ENCODE measurements around the gene KRT75. TPM values are rescaled to one million over a fixed set of nuclear protein-coding genes. Genes with fewer than 3 reads are reported as not detected.

KRT75 gene
- total and polyA plus RNA-seq, 4 donors = 0.06 to 0.12 TPM; not detected in 2

- H3K27me3 ChIP-seq (ENCODE audit: control insufficient read depth, insufficient read depth, low read length) = no peaks in the 10 kb centered on the region
- peak in 1 of 6 donors; percentile 17 for DNase-seq (ENCODE audit: low read depth in 4 of 6, low spot score in 6 of 6)
- no peaks in the 10 kb centered on the region for H3K9me3 ChIP-seq (ENCODE audit: control insufficient read depth, insufficient read depth, low read length)
- no peak overlapping the region for H3K27ac ChIP-seq (ENCODE audit: low read depth, low read length)
- H3K36me3 ChIP-seq (ENCODE audit: control insufficient read depth, insufficient read depth, low read length) = no peaks in the 10 kb centered on the region
- H3K4me1 ChIP-seq (ENCODE audit: control insufficient read depth, insufficient read depth, low read length) = peaks cover 2% of the 10 kb centered on the region
- no peak overlapping the region for H3K4me3 ChIP-seq (ENCODE audit: low read depth, low read length)
- WGBS (ENCODE audit: insufficient coverage) = 72% methylated on average over 8 of the region's 9 CpGs
Measured at GRCh38 chr12:52441320-52441911, 7.2 kb upstream of the KRT75 start.

DNA sequence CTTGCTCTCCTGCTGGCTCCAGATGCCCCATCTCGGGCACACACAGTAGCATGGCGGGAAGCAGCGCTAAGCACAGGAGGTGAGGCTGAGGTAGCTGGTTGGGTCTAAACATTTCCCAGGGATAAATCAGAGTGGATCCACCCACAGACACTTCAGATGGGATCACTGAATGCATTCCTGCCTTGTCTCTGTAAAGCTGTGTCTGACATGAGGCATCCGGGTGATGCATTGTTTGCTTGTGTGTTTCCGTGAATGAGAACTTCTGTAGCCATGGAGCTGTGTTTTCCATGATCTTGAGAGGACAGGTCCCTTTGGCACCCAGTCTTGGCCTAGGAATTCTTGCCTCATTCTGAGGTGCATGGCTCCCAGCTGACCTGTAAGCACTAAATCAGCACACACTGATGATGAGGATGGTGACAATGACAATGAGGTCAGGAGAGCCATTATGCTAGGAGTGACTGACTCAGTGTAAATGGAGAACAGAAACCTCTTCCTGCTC is 6.7 kb upstream of the KRT75 start:
- peak in 1 of 6 donors; percentile 30 for DNase-seq (ENCODE audit: low read depth in 4 of 6, low spot score in 6 of 6)
- Histone ChIP-seq H3K4me1 (ENCODE audit: control insufficient read depth, insufficient read depth, low read length) (peaks cover 7% of the 10 kb centered on the region), H3K9me3 (ENCODE audit: control insufficient read depth, insufficient read depth, low read length) (no peaks in the 10 kb centered on the region), H3K27me3 (ENCODE audit: control insufficient read depth, insufficient read depth, low read length) (no peaks in the 10 kb centered on the region), H3K36me3 (ENCODE audit: control insufficient read depth, insufficient read depth, low read length) (no peaks in the 10 kb centered on the region), H3K4me3 (ENCODE audit: low read depth, low read length) (no peak overlapping the region), H3K27ac (ENCODE audit: low read depth, low read length) (no peak overlapping the region)
- WGBS (ENCODE audit: insufficient coverage) = 76% methylated on average over 5 of the region's 5 CpGs

DNA sequence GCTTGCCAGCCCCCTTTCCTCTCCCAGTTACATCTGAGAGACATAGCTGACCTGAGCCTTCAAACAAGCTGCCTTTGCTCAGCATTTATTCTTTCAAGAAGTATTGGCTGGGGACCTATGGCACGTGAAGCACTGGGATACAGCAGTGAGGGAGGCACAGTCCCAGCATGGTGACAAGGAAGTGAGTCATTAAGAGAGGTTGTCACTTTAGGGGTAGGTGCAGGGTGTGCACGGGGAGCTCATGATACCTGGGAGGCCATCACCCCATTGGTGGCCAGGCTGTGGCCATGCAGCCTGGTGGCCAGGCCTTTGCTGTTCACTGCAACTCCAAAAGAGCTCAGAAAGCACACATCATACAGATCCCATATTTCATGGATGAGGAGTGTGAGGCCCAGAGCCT is 5.7 kb upstream of the KRT75 start:
- H3K27me3 ChIP-seq (ENCODE audit: control insufficient read depth, insufficient read depth, low read length) = no peaks in the 10 kb centered on the region
- WGBS (ENCODE audit: insufficient coverage) = 81% methylated on average over 2 of the region's 2 CpGs

GRCh38 chr12:52439420-52439819 is 5.2 kb upstream of the KRT75 start:
- WGBS (ENCODE audit: insufficient coverage) = 82% methylated on average over 8 of the region's 8 CpGs
- H3K36me3 ChIP-seq (ENCODE audit: control insufficient read depth, insufficient read depth, low read length) = no peaks in the 10 kb centered on the region
- H3K9me3 ChIP-seq (ENCODE audit: control insufficient read depth, insufficient read depth, low read length) = no peaks in the 10 kb centered on the region
- DNase-seq (ENCODE audit: low read depth in 4 of 6, low spot score in 6 of 6) = no peak
- H3K4me1 ChIP-seq (ENCODE audit: control insufficient read depth, insufficient read depth, low read length) = peaks cover 14% of the 10 kb centered on the region
- H3K27ac ChIP-seq (ENCODE audit: low read depth, low read length) = no peak overlapping the region
- no peak overlapping the region for H3K4me3 ChIP-seq (ENCODE audit: low read depth, low read length)
- H3K27me3 ChIP-seq (ENCODE audit: control insufficient read depth, insufficient read depth, low read length) = no peaks in the 10 kb centered on the region

More for the DNA sequence above, 5.7 kb upstream of the KRT75 start:
- no peak for DNase-seq (ENCODE audit: low read depth in 4 of 6, low spot score in 6 of 6)
- no peaks in the 10 kb centered on the region for H3K36me3 ChIP-seq (ENCODE audit: control insufficient read depth, insufficient read depth, low read length)
- no peak overlapping the region for H3K4me3 ChIP-seq (ENCODE audit: low read depth, low read length)
- H3K27ac ChIP-seq (ENCODE audit: low read depth, low read length) = no peak overlapping the region
- peaks cover 14% of the 10 kb centered on the region for H3K4me1 ChIP-seq (ENCODE audit: control insufficient read depth, insufficient read depth, low read length)
- no peaks in the 10 kb centered on the region for H3K9me3 ChIP-seq (ENCODE audit: control insufficient read depth, insufficient read depth, low read length)

DNA sequence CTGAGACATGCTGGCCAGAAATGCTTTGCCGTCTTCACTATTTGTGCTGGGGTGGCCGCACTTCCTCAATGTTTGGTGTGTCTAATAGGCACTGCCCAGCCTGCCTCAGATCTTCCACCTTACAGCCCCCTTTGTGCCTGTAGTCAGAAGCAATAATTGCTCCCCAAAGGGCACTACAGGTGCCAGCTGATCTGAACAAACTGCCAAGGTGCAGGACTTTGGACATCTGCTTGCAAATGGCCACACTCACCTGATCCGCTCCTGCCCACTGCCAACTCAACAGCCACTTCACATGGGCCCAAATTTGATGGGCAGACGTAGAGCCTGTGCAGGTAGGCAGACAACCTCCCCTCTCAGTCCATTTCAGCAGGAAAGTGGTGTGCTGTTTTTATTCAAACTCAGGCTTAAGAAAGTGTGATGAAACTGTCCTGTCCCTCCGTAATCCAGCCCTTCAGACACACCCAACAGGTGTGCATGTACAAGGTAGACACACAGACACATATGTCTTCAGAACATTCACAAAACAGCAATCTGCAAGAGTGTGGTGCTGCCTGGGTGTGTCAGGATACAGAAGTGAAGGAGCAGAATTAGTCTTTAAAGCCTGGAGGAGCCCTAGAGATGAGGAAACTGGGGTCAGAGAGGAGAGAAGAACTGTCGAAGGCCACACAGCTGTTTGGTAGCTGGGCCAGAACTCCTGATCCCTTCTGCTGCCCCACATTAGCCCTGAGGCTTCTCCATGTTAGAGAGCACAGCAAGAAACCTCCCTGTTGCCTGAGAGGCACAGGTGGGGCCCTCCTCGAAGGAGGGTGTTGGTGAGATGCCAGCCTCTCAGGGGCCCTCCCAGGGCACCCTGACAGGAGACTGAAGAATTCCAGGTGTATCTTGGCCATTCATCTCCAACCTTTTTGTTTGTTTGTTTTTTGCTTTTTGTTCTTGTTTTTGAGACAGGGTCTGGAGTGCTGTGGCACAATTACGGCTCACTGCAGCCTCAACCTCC is 4.4 kb upstream of the KRT75 start:
- H3K9me3 ChIP-seq (ENCODE audit: control insufficient read depth, insufficient read depth, low read length) = no peaks in the 10 kb centered on the region
- 97% methylated on average over 5 of the region's 8 CpGs for WGBS (ENCODE audit: insufficient coverage)
- no peaks in the 10 kb centered on the region for H3K36me3 ChIP-seq (ENCODE audit: control insufficient read depth, insufficient read depth, low read length)
- DNase-seq (ENCODE audit: low read depth in 4 of 6, low spot score in 6 of 6) = no peak
- H3K27me3 ChIP-seq (ENCODE audit: control insufficient read depth, insufficient read depth, low read length) = no peaks in the 10 kb centered on the region
- no peak overlapping the region for H3K27ac ChIP-seq (ENCODE audit: low read depth, low read length)
- no peak overlapping the region for H3K4me3 ChIP-seq (ENCODE audit: low read depth, low read length)
- H3K4me1 ChIP-seq (ENCODE audit: control insufficient read depth, insufficient read depth, low read length) = peaks cover 14% of the 10 kb centered on the region

GRCh38 chr12:52437508-52437907 is 3.3 kb upstream of the KRT75 start:
- DNase-seq (ENCODE audit: low read depth in 4 of 6, low spot score in 6 of 6) = no peak
- 93% methylated on average over 7 of the region's 9 CpGs for WGBS (ENCODE audit: insufficient coverage)
- Histone ChIP-seq H3K36me3 (ENCODE audit: control insufficient read depth, insufficient read depth, low read length) (no peaks in the 10 kb centered on the region), H3K27ac (ENCODE audit: low read depth, low read length) (no peak overlapping the region), H3K27me3 (ENCODE audit: control insufficient read depth, insufficient read depth, low read length) (no peaks in the 10 kb centered on the region), H3K9me3 (ENCODE audit: control insufficient read depth, insufficient read depth, low read length) (no peaks in the 10 kb centered on the region), H3K4me3 (ENCODE audit: low read depth, low read length) (no peak overlapping the region), H3K4me1 (ENCODE audit: control insufficient read depth, insufficient read depth, low read length) (peaks cover 14% of the 10 kb centered on the region)

- 69% methylated on average over 5 of the region's 9 CpGs for WGBS (ENCODE audit: insufficient coverage)
- no peak for DNase-seq (ENCODE audit: low read depth in 4 of 6, low spot score in 6 of 6)
- H3K27me3 ChIP-seq (ENCODE audit: control insufficient read depth, insufficient read depth, low read length) = no peaks in the 10 kb centered on the region
- no peaks in the 10 kb centered on the region for H3K36me3 ChIP-seq (ENCODE audit: control insufficient read depth, insufficient read depth, low read length)
- no peak overlapping the region for H3K4me3 ChIP-seq (ENCODE audit: low read depth, low read length)
- H3K4me1 ChIP-seq (ENCODE audit: control insufficient read depth, insufficient read depth, low read length) = peaks cover 14% of the 10 kb centered on the region
- H3K27ac ChIP-seq (ENCODE audit: low read depth, low read length) = no peak overlapping the region
- no peaks in the 10 kb centered on the region for H3K9me3 ChIP-seq (ENCODE audit: control insufficient read depth, insufficient read depth, low read length)
Measured at GRCh38 chr12:52436828-52437474, 2.8 kb upstream of the KRT75 start.

DNA sequence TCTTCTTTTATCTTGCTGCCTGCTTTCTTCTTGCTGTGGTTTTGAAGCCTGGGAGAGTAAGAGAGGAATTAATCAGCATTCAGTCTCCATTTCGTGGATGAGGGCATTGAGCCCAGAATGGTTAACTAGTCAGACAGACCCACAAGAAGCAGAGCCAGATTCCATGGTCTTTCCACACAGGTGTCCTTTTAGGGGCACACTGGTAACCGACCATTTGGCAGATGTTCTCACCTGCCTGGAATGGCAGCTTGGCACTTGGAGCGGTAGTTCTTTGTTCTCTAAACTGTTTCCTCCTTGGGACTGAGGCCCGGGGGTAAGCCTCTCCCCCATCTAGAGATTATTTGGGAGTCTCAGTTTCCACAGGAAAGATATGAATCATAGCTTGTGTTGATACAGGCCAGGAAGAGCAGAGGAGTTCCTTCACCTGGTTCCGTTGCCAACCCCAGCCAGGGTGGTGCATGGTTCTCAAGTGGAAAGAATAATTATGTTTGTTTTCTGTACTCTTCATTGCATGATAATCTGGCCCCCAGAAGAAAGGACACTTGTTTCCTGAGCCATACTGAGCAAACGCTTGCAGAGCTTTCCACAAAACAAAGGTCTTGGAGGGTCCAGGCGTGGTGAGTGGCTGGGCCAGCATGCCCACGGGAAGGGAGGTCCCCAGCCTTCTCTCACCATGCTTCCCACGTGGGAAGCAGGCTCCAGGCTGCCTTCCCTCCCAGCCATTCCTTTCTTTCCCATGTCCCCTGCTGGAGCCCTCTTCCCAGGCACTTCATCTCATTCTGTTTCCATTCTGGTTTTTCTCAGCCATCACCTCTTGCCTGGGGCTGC is 2.0 kb upstream of the KRT75 start:
- Histone ChIP-seq H3K4me3 (ENCODE audit: low read depth, low read length) (no peak overlapping the region), H3K9me3 (ENCODE audit: control insufficient read depth, insufficient read depth, low read length) (no peaks in the 10 kb centered on the region), H3K27ac (ENCODE audit: low read depth, low read length) (no peak overlapping the region), H3K36me3 (ENCODE audit: control insufficient read depth, insufficient read depth, low read length) (no peaks in the 10 kb centered on the region), H3K4me1 (ENCODE audit: control insufficient read depth, insufficient read depth, low read length) (peaks cover 14% of the 10 kb centered on the region), H3K27me3 (ENCODE audit: control insufficient read depth, insufficient read depth, low read length) (peaks cover under 1% of the 10 kb centered on the region)
- WGBS (ENCODE audit: insufficient coverage) = 41% methylated on average over 7 of the region's 9 CpGs
- peak in 2 of 6 donors; percentile 15 to 62 for DNase-seq (ENCODE audit: low read depth in 4 of 6, low spot score in 6 of 6)

- no peak overlapping the region for H3K27ac ChIP-seq (ENCODE audit: low read depth, low read length)
- 71% methylated on average over 6 of the region's 6 CpGs for WGBS (ENCODE audit: insufficient coverage)
- H3K9me3 ChIP-seq (ENCODE audit: control insufficient read depth, insufficient read depth, low read length) = no peaks in the 10 kb centered on the region
- H3K36me3 ChIP-seq (ENCODE audit: control insufficient read depth, insufficient read depth, low read length) = no peaks in the 10 kb centered on the region
- no peak for DNase-seq (ENCODE audit: low read depth in 4 of 6, low spot score in 6 of 6)
- H3K27me3 ChIP-seq (ENCODE audit: control insufficient read depth, insufficient read depth, low read length) = peaks cover 2% of the 10 kb centered on the region
- peaks cover 14% of the 10 kb centered on the region for H3K4me1 ChIP-seq (ENCODE audit: control insufficient read depth, insufficient read depth, low read length)
- H3K4me3 ChIP-seq (ENCODE audit: low read depth, low read length) = no peak overlapping the region
Measured at GRCh38 chr12:52435659-52435999, 1.5 kb upstream of the KRT75 start.
